Osteoblast (primary cell): ENCODE data around the gene AKR1B15. TPM values are rescaled to one million over a fixed set of nuclear protein-coding genes. Genes with fewer than 3 reads are reported as not detected.
"Not testable (repeated sequence)": the region's sequence is repeated elsewhere in the genome, so short reads cannot be mapped to it uniquely, and the experiment has no call there.

ENCODE experiments used
- DNase-seq: peaks from one replicate; pipeline ENCODE4 v3.0.0; 2011; ENCODE audit warnings: low spot score, mixed read lengths; ENCODE audit not compliant: insufficient read length; ENCODE audit errors: missing footprints
- H2AFZ ChIP-seq: 2 replicates; pipeline ENCODE4 v1.6.0; 2011; ENCODE audit warnings: mild to moderate bottlenecking, low read length
- H3K27ac ChIP-seq: 2 replicates; pipeline ENCODE4 v1.5.1; 2011; ENCODE audit warnings: mild to moderate bottlenecking, low read depth, low read length, moderate library complexity
- H3K27me3 ChIP-seq: 2 replicates; pipeline ENCODE4 v1.6.0; 2012; ENCODE audit warnings: mild to moderate bottlenecking, control low read depth, inconsistent platforms, low read length, moderate library complexity; ENCODE audit not compliant: insufficient read depth
- H3K36me3 ChIP-seq: 2 replicates; pipeline ENCODE4 v1.5.1; 2011; ENCODE audit warnings: mild to moderate bottlenecking, low read length, control low read depth, moderate library complexity; ENCODE audit not compliant: insufficient read depth
- H3K4me1 ChIP-seq: 2 replicates; pipeline ENCODE4 v1.5.1; 2011; ENCODE audit warnings: mild to moderate bottlenecking, low read length, control low read depth, moderate library complexity; ENCODE audit not compliant: insufficient read depth
- H3K4me2 ChIP-seq: 2 replicates; pipeline ENCODE4 v1.6.0; 2011; ENCODE audit warnings: mild to moderate bottlenecking, low read length; ENCODE audit not compliant: insufficient read depth
- H3K4me3 ChIP-seq: fragments of 200-600 bp; sonication (generic); 3 replicates; pipeline ENCODE4 v1.5.1; 2012; ENCODE audit warnings: mild to moderate bottlenecking, low read length, inconsistent platforms; ENCODE audit not compliant: insufficient read depth
- H3K79me2 ChIP-seq: 2 replicates; pipeline ENCODE4 v1.6.0; 2012; ENCODE audit warnings: mild to moderate bottlenecking, low read length, control low read depth, inconsistent platforms; ENCODE audit not compliant: insufficient read depth
- H3K9me3 ChIP-seq: 2 replicates; pipeline ENCODE4 v1.5.1; 2011; ENCODE audit warnings: low read depth, low read length, control low read depth
- H4K20me1 ChIP-seq: 2 replicates; pipeline ENCODE4 v1.6.0; 2012; ENCODE audit warnings: mild to moderate bottlenecking, low read length, control low read depth; ENCODE audit not compliant: insufficient read depth
- CTCF ChIP-seq: IDR thresholded peaks from 2 replicates; pipeline ENCODE4 v1.5.1; 2011; ENCODE audit warnings: mild to moderate bottlenecking, low read depth, low read length, moderate library complexity; ENCODE audit errors: extremely low read depth
- total RNA-seq: library from RNA; depleted of rRNA; stranded (reverse); fragments of >200 nt; gene quantifications from 2 replicates; pipeline ENCODE4 v1.2.3, GENCODE V29; 2012

AKR1B15 gene
- total RNA-seq, 1 donor = 0.36 TPM

GRCh38 chr7:134562136-134562535 is 13.2 kb downstream of the AKR1B15 start:
- DNase-seq = peak; percentile 52
- H3K27ac ChIP-seq = no peak overlapping the region
- peaks cover 15% of the 10 kb centered on the region for H3K4me1 ChIP-seq
- no peaks in the 10 kb centered on the region for H3K36me3 ChIP-seq
- peaks cover 4% of the 10 kb centered on the region for H3K27me3 ChIP-seq
- H3K4me2 ChIP-seq = peak overlapping the region; percentile 10
- TF ChIP-seq CTCF = no peak
- no peaks in the 10 kb centered on the region for H4K20me1 ChIP-seq
- H3K4me3 ChIP-seq = no peak overlapping the region
- H3K9me3 ChIP-seq = no peaks in the 10 kb centered on the region
- H3K79me2 ChIP-seq = no peaks in the 10 kb centered on the region
- H2AFZ ChIP-seq = peak overlapping the region; percentile 66

GRCh38 chr7:134563398-134563749 is 14.5 kb downstream of the AKR1B15 start:
- not testable (repeated sequence) for H3K79me2 ChIP-seq, H3K4me3 ChIP-seq, H3K27me3 ChIP-seq, DNase-seq, H3K9me3 ChIP-seq, H4K20me1 ChIP-seq, H2AFZ ChIP-seq, H3K36me3 ChIP-seq, H3K27ac ChIP-seq
- H3K4me1 ChIP-seq = peaks cover 15% of the 10 kb centered on the region
- H3K4me2 ChIP-seq = peak overlapping the region; percentile 23

GRCh38 chr7:134565643-134566136 is 16.8 kb downstream of the AKR1B15 start:
- peak overlapping the region; percentile 65 for H3K4me2 ChIP-seq
- H3K4me1 ChIP-seq = peaks cover 15% of the 10 kb centered on the region
- peak overlapping the region; percentile 73 for H2AFZ ChIP-seq
- H3K36me3 ChIP-seq = no peaks in the 10 kb centered on the region
- H4K20me1 ChIP-seq = no peaks in the 10 kb centered on the region
- H3K27me3 ChIP-seq = peaks cover 4% of the 10 kb centered on the region
- no peaks in the 10 kb centered on the region for H3K9me3 ChIP-seq
- no peak for TF ChIP-seq CTCF
- H3K27ac ChIP-seq = peak overlapping the region; percentile 1
- H3K4me3 ChIP-seq = peak overlapping the region; percentile 26
- H3K79me2 ChIP-seq = no peaks in the 10 kb centered on the region
- no peak for DNase-seq

- no peaks in the 10 kb centered on the region for H4K20me1 ChIP-seq
- TF ChIP-seq CTCF = no peak
- no peak for DNase-seq
- no peak overlapping the region for H3K27ac ChIP-seq
- peaks cover 4% of the 10 kb centered on the region for H3K27me3 ChIP-seq
- no peaks in the 10 kb centered on the region for H3K9me3 ChIP-seq
- H3K4me2 ChIP-seq = no peak overlapping the region
- H3K4me3 ChIP-seq = no peak overlapping the region
- no peaks in the 10 kb centered on the region for H3K79me2 ChIP-seq
- H3K4me1 ChIP-seq = peaks cover 15% of the 10 kb centered on the region
- H3K36me3 ChIP-seq = no peaks in the 10 kb centered on the region
- H2AFZ ChIP-seq = no peak overlapping the region
These were observed 18.5 kb downstream of the AKR1B15 start for GRCh38 chr7:134567368-134567767.

- not testable (repeated sequence) for H3K27ac ChIP-seq, H3K4me3 ChIP-seq, H3K4me2 ChIP-seq, H4K20me1 ChIP-seq, H3K9me3 ChIP-seq, H3K36me3 ChIP-seq, H3K79me2 ChIP-seq, H2AFZ ChIP-seq, DNase-seq, H3K4me1 ChIP-seq, H3K27me3 ChIP-seq
These were observed 21.1 kb downstream of the AKR1B15 start for GRCh38 chr7:134569962-134570361.
